GM19351 (cell line): ENCODE data around the gene PIK3CB.
"Not testable (repeated sequence)": the region's sequence is repeated elsewhere in the genome, so short reads cannot be mapped to it uniquely, and the experiment has no call there.

ENCODE experiments used
- ATAC-seq: cut with Tn5 transposase; IDR thresholded peaks from one replicate; pipeline ENCODE4 v1.9.1; 2021; ENCODE audit warnings: mild to moderate bottlenecking, moderate library complexity; ENCODE audit not compliant: unreplicated experiment

The PIK3CB gene

GRCh38 chr3:138768125-138768524 is 66.6 kb downstream of the PIK3CB start:
- no peak for ATAC-seq

DNA sequence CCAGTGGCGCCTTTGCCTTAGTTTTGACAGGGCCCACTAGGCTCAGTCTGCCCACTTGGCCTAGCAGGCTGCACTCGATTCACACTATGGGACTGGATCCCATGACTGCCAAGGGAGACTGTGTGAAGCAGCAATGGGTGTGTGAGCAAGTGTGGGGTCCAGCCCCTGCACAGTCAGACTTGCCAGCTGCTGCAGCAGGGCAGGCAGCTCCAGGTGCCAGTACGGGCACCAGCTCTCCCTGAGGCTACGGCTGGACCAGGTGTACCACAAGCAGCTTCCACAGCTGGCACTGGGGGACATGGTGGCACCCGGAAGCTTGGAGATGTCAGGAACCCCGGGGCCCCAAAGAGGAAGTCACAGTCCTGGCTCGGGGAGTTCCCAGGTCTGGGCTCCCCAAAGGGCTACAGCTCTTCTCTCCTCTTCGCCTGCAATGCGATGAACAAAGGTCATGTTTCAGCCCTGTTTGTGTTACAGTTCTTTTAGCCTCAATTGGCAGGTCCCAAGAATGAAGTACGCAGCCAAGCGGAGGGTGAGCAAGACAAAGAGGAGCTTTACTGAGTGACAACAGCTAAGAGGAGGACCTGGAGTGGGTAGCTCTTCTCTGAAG is 67.1 kb downstream of the PIK3CB start:
- no peak for ATAC-seq

- ATAC-seq = no peak
Measured at GRCh38 chr3:138761002-138761401, 73.7 kb downstream of the PIK3CB start.

- ATAC-seq = no peak
Measured at GRCh38 chr3:138748190-138748589, 86.5 kb downstream of the PIK3CB start.

DNA sequence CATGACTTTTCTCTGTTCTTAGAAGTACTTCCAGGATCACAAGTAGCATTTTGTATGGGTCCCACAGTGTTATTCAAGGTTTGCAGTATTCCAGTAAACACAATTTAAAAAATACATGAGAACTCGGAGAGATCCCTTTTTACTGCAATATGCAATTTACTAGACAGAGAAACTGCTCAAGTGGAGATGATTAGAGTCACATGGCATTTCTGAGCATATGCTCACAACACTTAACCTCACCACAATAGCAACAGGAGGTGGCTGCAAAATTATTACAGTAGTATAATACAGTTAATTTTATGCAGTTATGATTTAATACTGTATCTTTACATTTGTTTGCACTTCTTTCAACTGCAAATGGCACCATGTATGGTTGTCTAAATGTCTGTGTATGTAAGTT is 87.5 kb downstream of the PIK3CB start:
- no peak for ATAC-seq

GRCh38 chr3:138740072-138740471 is 94.7 kb downstream of the PIK3CB start:
- ATAC-seq = no peak

- ATAC-seq = no peak
Measured at GRCh38 chr3:138732456-138732855, 102.3 kb downstream of the PIK3CB start.

- ATAC-seq = no peak
Measured at GRCh38 chr3:138726946-138727730, 107.6 kb downstream of the PIK3CB start.

GRCh38 chr3:138726042-138726441 is 108.7 kb downstream of the PIK3CB start:
- not testable (repeated sequence) for ATAC-seq

GRCh38 chr3:138725116-138725515 is 109.6 kb downstream of the PIK3CB start:
- no peak for ATAC-seq

DNA sequence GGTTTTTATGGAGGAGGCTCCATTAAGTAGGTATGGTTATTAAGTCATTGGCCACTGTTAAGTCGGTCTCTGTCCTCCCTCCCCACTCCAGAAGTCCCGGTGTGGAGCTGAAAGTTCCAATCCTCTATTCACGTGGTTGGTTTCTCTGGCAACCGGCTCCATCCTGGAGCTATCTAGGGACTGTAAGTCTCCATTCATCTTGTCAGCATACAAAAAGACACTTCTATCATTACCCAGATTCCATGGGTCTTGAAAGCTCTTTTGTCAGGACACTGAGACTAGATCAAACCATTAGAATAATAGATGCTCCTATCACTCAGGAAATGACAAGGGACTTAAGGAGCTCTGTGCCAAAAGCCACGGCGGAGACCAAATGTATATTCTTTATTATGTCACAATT is 110.3 kb downstream of the PIK3CB start:
- ATAC-seq = no peak

DNA sequence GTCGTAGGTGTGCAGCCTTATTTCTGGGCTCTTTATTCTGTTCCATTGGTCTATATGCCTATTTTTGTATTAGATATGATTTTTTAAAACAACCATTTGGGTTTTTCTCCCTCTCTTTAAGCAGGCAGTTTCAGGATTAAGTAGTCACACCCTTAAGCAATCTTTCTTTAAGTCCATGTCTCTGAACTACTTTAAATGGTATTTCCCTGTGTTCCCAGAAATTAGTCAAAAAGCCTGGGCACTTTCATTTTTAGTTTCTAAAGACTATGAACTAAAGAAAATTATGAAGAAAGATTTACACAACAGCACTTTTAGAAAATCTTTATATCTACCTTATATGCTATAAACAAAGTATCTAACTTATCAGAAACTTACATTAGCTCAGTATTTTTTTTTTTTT is 115.9 kb downstream of the PIK3CB start:
- no peak for ATAC-seq

GRCh38 chr3:138717348-138717747 is 117.4 kb downstream of the PIK3CB start:
- peak; percentile 93 for ATAC-seq

- ATAC-seq = no peak
Measured at GRCh38 chr3:138712086-138712485, 122.6 kb downstream of the PIK3CB start.

- ATAC-seq = no peak
Measured at GRCh38 chr3:138705675-138706074, 129.1 kb downstream of the PIK3CB start.

- no peak for ATAC-seq
Measured at GRCh38 chr3:138696666-138697370, 137.9 kb downstream of the PIK3CB start.

GRCh38 chr3:138694287-138695007 is 140.3 kb downstream of the PIK3CB start:
- no peak for ATAC-seq

GRCh38 chr3:138692152-138692551 is 142.6 kb downstream of the PIK3CB start:
- no peak for ATAC-seq

DNA sequence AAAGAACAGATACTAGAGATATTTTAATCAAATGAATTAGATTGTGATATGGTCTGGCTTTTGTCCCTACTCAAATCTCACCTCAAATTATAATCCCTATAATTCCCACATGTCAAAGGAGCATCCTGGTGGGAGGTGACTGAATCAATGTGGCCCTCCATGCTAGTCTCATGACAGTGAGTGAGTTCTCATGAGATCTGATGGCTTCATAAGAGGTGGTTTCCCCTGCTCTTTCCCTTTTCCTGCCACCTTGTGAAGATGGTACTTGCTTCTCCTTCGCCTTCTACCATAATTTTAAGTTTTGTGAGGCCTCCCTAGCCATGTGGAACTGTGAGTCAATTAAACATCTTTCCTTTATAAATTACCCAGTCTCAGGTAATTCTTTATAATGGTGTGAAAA is 143.4 kb downstream of the PIK3CB start:
- ATAC-seq = no peak

DNA sequence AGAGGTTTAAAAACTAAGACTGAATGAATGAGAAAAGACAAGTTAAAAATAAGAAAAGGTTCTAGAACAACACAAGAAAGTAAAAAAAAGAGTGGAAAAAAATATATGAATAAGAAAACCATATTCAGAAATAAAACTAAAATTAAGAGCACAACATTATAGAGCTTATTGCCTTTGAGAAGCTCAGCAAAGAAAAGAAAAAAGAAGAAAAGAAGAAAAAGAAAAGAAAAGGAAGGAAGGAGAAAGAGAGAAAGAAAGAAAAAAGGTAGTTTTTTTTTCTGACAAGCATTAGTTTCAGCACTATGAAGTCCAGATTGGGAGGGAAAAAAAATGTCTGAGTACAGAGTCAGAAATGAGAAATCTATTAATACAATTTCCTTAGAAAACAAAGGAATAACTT is 144.7 kb downstream of the PIK3CB start:
- ATAC-seq = no peak

- no peak for ATAC-seq
Measured at GRCh38 chr3:138688871-138689299, 145.8 kb downstream of the PIK3CB start.
